HEK293 (cell line): ENCODE measurements around the gene THEM5.

Experiments used
- RBAK ChIP-seq: fragments of 450-650 bp; formaldehyde crosslinking; IDR thresholded peaks from 2 replicates; pipeline ENCODE4 v1.5.1; 2016; ENCODE audit warnings: missing biosample characterization, missing genetic modification characterization
- ZBTB17 ChIP-seq: fragments of 450-650 bp; formaldehyde crosslinking; IDR thresholded peaks from 2 replicates; pipeline ENCODE4 v1.5.1; 2016; ENCODE audit warnings: missing biosample characterization, missing genetic modification characterization
- ZEB2 ChIP-seq: fragments of 450-650 bp; formaldehyde crosslinking; IDR thresholded peaks from 2 replicates; pipeline ENCODE4 v1.5.1; 2016; ENCODE audit warnings: missing biosample characterization, missing genetic modification characterization
- ZNF302 ChIP-seq: fragments of 450-650 bp; formaldehyde crosslinking; IDR thresholded peaks from 2 replicates; pipeline ENCODE4 v1.5.1; 2016; ENCODE audit warnings: missing biosample characterization, missing genetic modification characterization, low read depth
- ZNF335 ChIP-seq: fragments of 450-650 bp; formaldehyde crosslinking; conservative IDR thresholded peaks from 2 replicates; pipeline ENCODE4 v1.5.1; 2016; ENCODE audit warnings: missing biosample characterization, missing genetic modification characterization
- ZNF560 ChIP-seq: fragments of 450-650 bp; formaldehyde crosslinking; IDR thresholded peaks from 2 replicates; pipeline ENCODE4 v1.5.1; 2017; ENCODE audit warnings: missing biosample characterization, missing genetic modification characterization, borderline replicate concordance
- ZNF707 ChIP-seq: fragments of 450-650 bp; formaldehyde crosslinking; IDR thresholded peaks from 2 replicates; pipeline ENCODE4 v1.5.1; 2016; ENCODE audit warnings: missing biosample characterization, missing genetic modification characterization
- TF ChIP-seq, protein P1 (sequence below): fragments of 450-650 bp; formaldehyde crosslinking; IDR thresholded peaks from 2 replicates; pipeline ENCODE4 v1.5.1; 2016; ENCODE audit warnings: missing biosample characterization, missing genetic modification characterization
- TF ChIP-seq, protein P2 (sequence below): fragments of 450-650 bp; formaldehyde crosslinking; IDR thresholded peaks from 2 replicates; pipeline ENCODE4 v1.5.1; 2016; ENCODE audit warnings: missing biosample characterization, missing genetic modification characterization, low read depth
- TF ChIP-seq, protein P3 (sequence below): fragments of 450-650 bp; formaldehyde crosslinking; IDR thresholded peaks from 2 replicates; pipeline ENCODE4 v1.5.1; 2016; ENCODE audit warnings: missing biosample characterization, missing genetic modification characterization

DNA sequence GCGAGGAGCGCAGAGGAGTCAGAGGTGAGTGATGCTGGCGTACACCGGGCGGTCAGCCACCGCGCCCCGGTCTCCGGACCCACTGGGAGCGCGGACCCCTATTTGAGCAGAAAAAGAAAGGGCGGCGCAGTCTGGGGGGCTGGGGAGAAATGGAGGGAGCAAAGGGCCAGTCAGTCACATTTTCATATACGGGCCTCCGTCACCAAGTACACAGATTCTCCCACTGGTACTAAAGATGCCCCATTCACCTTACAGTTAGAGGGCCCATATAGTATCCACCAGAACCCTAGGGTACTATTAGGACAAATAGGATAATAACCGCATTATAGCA lies 14.5 kb downstream of the THEM5 start:
- TF ChIP-seq, protein P1, sequence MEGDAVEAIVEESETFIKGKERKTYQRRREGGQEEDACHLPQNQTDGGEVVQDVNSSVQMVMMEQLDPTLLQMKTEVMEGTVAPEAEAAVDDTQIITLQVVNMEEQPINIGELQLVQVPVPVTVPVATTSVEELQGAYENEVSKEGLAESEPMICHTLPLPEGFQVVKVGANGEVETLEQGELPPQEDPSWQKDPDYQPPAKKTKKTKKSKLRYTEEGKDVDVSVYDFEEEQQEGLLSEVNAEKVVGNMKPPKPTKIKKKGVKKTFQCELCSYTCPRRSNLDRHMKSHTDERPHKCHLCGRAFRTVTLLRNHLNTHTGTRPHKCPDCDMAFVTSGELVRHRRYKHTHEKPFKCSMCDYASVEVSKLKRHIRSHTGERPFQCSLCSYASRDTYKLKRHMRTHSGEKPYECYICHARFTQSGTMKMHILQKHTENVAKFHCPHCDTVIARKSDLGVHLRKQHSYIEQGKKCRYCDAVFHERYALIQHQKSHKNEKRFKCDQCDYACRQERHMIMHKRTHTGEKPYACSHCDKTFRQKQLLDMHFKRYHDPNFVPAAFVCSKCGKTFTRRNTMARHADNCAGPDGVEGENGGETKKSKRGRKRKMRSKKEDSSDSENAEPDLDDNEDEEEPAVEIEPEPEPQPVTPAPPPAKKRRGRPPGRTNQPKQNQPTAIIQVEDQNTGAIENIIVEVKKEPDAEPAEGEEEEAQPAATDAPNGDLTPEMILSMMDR (tag by site-specific recombination) = no peak
- TF ChIP-seq, protein P2, sequence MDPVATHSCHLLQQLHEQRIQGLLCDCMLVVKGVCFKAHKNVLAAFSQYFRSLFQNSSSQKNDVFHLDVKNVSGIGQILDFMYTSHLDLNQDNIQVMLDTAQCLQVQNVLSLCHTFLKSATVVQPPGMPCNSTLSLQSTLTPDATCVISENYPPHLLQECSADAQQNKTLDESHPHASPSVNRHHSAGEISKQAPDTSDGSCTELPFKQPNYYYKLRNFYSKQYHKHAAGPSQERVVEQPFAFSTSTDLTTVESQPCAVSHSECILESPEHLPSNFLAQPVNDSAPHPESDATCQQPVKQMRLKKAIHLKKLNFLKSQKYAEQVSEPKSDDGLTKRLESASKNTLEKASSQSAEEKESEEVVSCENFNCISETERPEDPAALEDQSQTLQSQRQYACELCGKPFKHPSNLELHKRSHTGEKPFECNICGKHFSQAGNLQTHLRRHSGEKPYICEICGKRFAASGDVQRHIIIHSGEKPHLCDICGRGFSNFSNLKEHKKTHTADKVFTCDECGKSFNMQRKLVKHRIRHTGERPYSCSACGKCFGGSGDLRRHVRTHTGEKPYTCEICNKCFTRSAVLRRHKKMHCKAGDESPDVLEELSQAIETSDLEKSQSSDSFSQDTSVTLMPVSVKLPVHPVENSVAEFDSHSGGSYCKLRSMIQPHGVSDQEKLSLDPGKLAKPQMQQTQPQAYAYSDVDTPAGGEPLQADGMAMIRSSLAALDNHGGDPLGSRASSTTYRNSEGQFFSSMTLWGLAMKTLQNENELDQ (tag by site-specific recombination) = no peak
- TF ChIP-seq ZNF707 (tag by site-specific recombination) (no peak), ZBTB17 (no peak), ZNF302 (tag by site-specific recombination) (no peak), ZNF335 (tag by site-specific recombination) (no peak), ZEB2 (tag by site-specific recombination) (no peak), RBAK (tag by site-specific recombination) (no peak), ZNF560 (no peak)
- TF ChIP-seq, protein P3, sequence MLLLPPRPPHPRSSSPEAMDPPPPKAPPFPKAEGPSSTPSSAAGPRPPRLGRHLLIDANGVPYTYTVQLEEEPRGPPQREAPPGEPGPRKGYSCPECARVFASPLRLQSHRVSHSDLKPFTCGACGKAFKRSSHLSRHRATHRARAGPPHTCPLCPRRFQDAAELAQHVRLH (tag by site-specific recombination) = no peak
